GM18499 (cell line): Measurements from ENCODE around the gene RIMKLB.
"Not testable (repeated sequence)": the region's sequence is repeated elsewhere in the genome, so short reads cannot be mapped to it uniquely, and the experiment has no call there.

Experiments used
- ATAC-seq: cut with Tn5 transposase; IDR thresholded peaks from one replicate; pipeline ENCODE4 v1.9.1; 2021; ENCODE audit warnings: moderate number of reproducible peaks; ENCODE audit not compliant: insufficient read depth, unreplicated experiment

RIMKLB gene

GRCh38 chr12:8762701-8763100, 64.9 kb downstream of the RIMKLB start:
- ATAC-seq = not testable (repeated sequence)

GRCh38 chr12:8766121-8766520, 68.3 kb downstream of the RIMKLB start:
- ATAC-seq = not testable (repeated sequence)

GRCh38 chr12:8770499-8770898, 72.7 kb downstream of the RIMKLB start:
- no peak for ATAC-seq

- ATAC-seq = no peak
Measured at GRCh38 chr12:8771072-8771471, 73.3 kb downstream of the RIMKLB start.

- no peak for ATAC-seq
Measured at GRCh38 chr12:8773461-8773860, 75.7 kb downstream of the RIMKLB start.

GRCh38 chr12:8779281-8779680, 81.5 kb downstream of the RIMKLB start:
- ATAC-seq = no peak

- ATAC-seq = no peak
Measured at GRCh38 chr12:8779862-8780261, 82.1 kb downstream of the RIMKLB start.

- no peak for ATAC-seq
Measured at GRCh38 chr12:8780389-8780788, 82.6 kb downstream of the RIMKLB start.

- no peak for ATAC-seq
Measured at GRCh38 chr12:8781381-8782127, 83.8 kb downstream of the RIMKLB start.

- ATAC-seq = no peak
Measured at GRCh38 chr12:8784290-8784888, 86.6 kb downstream of the RIMKLB start.

- ATAC-seq = no peak
Measured at GRCh38 chr12:8785499-8785898, 87.7 kb downstream of the RIMKLB start.

GRCh38 chr12:8787206-8787605, 89.4 kb downstream of the RIMKLB start:
- ATAC-seq = not testable (repeated sequence)

GRCh38 chr12:8788706-8789105, 90.9 kb downstream of the RIMKLB start:
- not testable (repeated sequence) for ATAC-seq

GRCh38 chr12:8789341-8790013, 91.7 kb downstream of the RIMKLB start:
- not testable (repeated sequence) for ATAC-seq

- ATAC-seq = not testable (repeated sequence)
Measured at GRCh38 chr12:8793226-8793625, 95.4 kb downstream of the RIMKLB start.

- ATAC-seq = not testable (repeated sequence)
Measured at GRCh38 chr12:8794611-8795010, 96.8 kb downstream of the RIMKLB start.

- no peak for ATAC-seq
Measured at GRCh38 chr12:8796831-8797626, 99.2 kb downstream of the RIMKLB start.

- not testable (repeated sequence) for ATAC-seq
Measured at GRCh38 chr12:8801213-8801612, 103.4 kb downstream of the RIMKLB start.

GRCh38 chr12:8804833-8805232, 107.0 kb downstream of the RIMKLB start:
- ATAC-seq = not testable (repeated sequence)

GRCh38 chr12:8805487-8805886, 107.7 kb downstream of the RIMKLB start:
- ATAC-seq = not testable (repeated sequence)
